Motor neuron (in vitro differentiated cells): ENCODE results near the gene AQP12A. TPM values are rescaled to one million over a fixed set of nuclear protein-coding genes. Genes with fewer than 3 reads are reported as not detected.
"Not testable (repeated sequence)": the region's sequence is repeated elsewhere in the genome, so short reads cannot be mapped to it uniquely, and the experiment has no call there.

Experiments used
- ATAC-seq, 8 experiments: fragments of 200-7000 bp; cut with Tn5 transposase; replicated peaks in 6 of 8; 2 replicates each; pipeline ENCODE4 v1.8.0; 2021; ENCODE audit warnings: mild to moderate bottlenecking in 8 of 8, moderate library complexity in 8 of 8
- H3K27ac ChIP-seq, 2 donors: fragments of 250-450 bp; sonication (Bioruptor Pico); 2 replicates each; pipeline ENCODE4 v1.9.0; 2021; ENCODE audit warnings: antibody characterized with exemption in 2 of 2, mild to moderate bottlenecking in 2 of 2, moderate library complexity in 1 of 2
- H3K4me1 ChIP-seq, 2 donors: fragments of 250-450 bp; sonication (Bioruptor Pico); replicated peaks in 1 of 2; 2 replicates each; pipeline ENCODE4 v1.6.1; 2021; ENCODE audit warnings: antibody characterized with exemption in 2 of 2, mild to moderate bottlenecking in 2 of 2, moderate library complexity in 1 of 2
- H3K4me3 ChIP-seq, 5 donors: fragments of 250-450 bp; sonication (Bioruptor Pico); 2 replicates each; pipeline ENCODE4 v1.9.0; 2021; ENCODE audit warnings: antibody characterized with exemption in 5 of 5, mild to moderate bottlenecking in 5 of 5, moderate library complexity in 4 of 5
- WGBS, 10 experiments: fragments of 450-650 bp; shearing (Covaris generic); methylation state at CpG; one replicate each; pipeline ENCODE4 v1.0.0; 2022; 5-methylcytosine and 5-hydroxymethylcytosine counted together
- in situ Hi-C, 9 experiments: fragments of 400-800 bp; cut with MboI; loops; one replicate each; pipeline ENCODE4 v1.15.0; 2021; ENCODE audit warnings: low sequenced_read_pairs in 9 of 9, low pct_unique_long_range_greater_than_20kb in 2 of 9; ENCODE audit not compliant: unreplicated experiment in 9 of 9
- total RNA-seq, 8 experiments: library from RNA; unstranded; fragments of 300-600 nt; gene quantifications; 2 replicates each; pipeline versions ENCODE4 v1.2.3 to v1.2.4, GENCODE V29; 2022

The AQP12A gene
- total RNA-seq = not detected

- in situ Hi-C loops, H3K4me3 ChIP-seq, ATAC-seq, H3K27ac ChIP-seq, H3K4me1 ChIP-seq: not testable (repeated sequence)
- WGBS, 10 experiments = no CpG with 5 or more reads among the region's 37 CpGs
Observed at GRCh38 chr2:240691631-240692420, at the start of gene AQP12A. Gene AQP12A, plus strand, starts transcription at chr2:240691866. Its CDS starts 48 bp downstream, at chr2:240691914.

- in situ Hi-C loops = no loop called here
- WGBS, 10 experiments = 53 to 92% (median 80%) methylated on average over 1 to 7 of the region's 36 CpGs; no CpG with 5 or more reads in 7 of the 10 experiments
- H3K27ac ChIP-seq = no peak overlapping the region
- H3K4me1 ChIP-seq = no peaks in the 10 kb centered on the region
- no peak for ATAC-seq
- H3K4me3 ChIP-seq = no peak overlapping the region
Observed at GRCh38 chr2:240642061-240642805, 49.4 kb upstream of the AQP12A start.

- in situ Hi-C loops = no loop called here
- no peak overlapping the region for H3K27ac ChIP-seq
- WGBS, 10 experiments = no CpG with 5 or more reads among the region's 11 CpGs
- ATAC-seq = no peak
- H3K4me3 ChIP-seq = no peak overlapping the region
- H3K4me1 ChIP-seq = no peaks in the 10 kb centered on the region
Observed at GRCh38 chr2:240642806-240643092, 48.9 kb upstream of the AQP12A start.

- Histone ChIP-seq H3K27ac (no peak overlapping the region), H3K4me3 (no peak overlapping the region), H3K4me1 (no peaks in the 10 kb centered on the region)
- in situ Hi-C loops = no loop called here
- ATAC-seq = no peak
- WGBS, 10 experiments = 20 to 56% (median 30%) methylated on average over 1 to 6 of the region's 13 CpGs; no CpG with 5 or more reads in 7 of the 10 experiments
Observed at GRCh38 chr2:240643093-240643810, 48.4 kb upstream of the AQP12A start.

- ATAC-seq = no peak
Observed at GRCh38 chr2:240643811-240644150, 47.9 kb upstream of the AQP12A start.

GRCh38 chr2:240644171-240644651 lies 47.5 kb upstream of the AQP12A start:
- WGBS, 10 experiments = 20 to 69% (median 32%) methylated on average over 2 to 7 of the region's 14 CpGs; no CpG with 5 or more reads in 6 of the 10 experiments
- in situ Hi-C loops = no loop called here
- H3K4me1 ChIP-seq = no peaks in the 10 kb centered on the region
- ATAC-seq = no peak
- no peak overlapping the region for H3K27ac ChIP-seq
- H3K4me3 ChIP-seq = no peak overlapping the region

More at GRCh38 chr2:240643811-240644150, 47.9 kb upstream of the AQP12A start:
- Histone ChIP-seq H3K27ac (no peak overlapping the region), H3K4me3 (no peak overlapping the region), H3K4me1 (no peaks in the 10 kb centered on the region)
- 47 to 84% (median 71%) methylated on average over 2 to 7 of the region's 15 CpGs; no CpG with 5 or more reads in 6 of the 10 experiments for WGBS, 10 experiments
- in situ Hi-C loops = no loop called here

GRCh38 chr2:240644859-240645301 lies 46.8 kb upstream of the AQP12A start:
- WGBS, 10 experiments = 100% methylated on average over 1 of the region's 8 CpGs; no CpG with 5 or more reads in 9 of the 10 experiments
- no peak for ATAC-seq
- Histone ChIP-seq H3K4me3 (no peak overlapping the region), H3K27ac (no peak overlapping the region), H3K4me1 (no peaks in the 10 kb centered on the region)
- in situ Hi-C loops = no loop called here

- ATAC-seq = no peak
- 86 to 100% (median 100%) methylated on average over 1 of the region's 10 CpGs; no CpG with 5 or more reads in 7 of the 10 experiments for WGBS, 10 experiments
- in situ Hi-C loops = no loop called here
- Histone ChIP-seq H3K27ac (no peak overlapping the region), H3K4me1 (no peaks in the 10 kb centered on the region), H3K4me3 (no peak overlapping the region)
Observed at GRCh38 chr2:240645346-240645745, 46.3 kb upstream of the AQP12A start.

- Histone ChIP-seq H3K4me1 (no peaks in the 10 kb centered on the region), H3K27ac (no peak overlapping the region), H3K4me3 (no peak overlapping the region)
- WGBS, 10 experiments = 0 to 100% (median 75%) methylated on average over 1 to 7 of the region's 10 CpGs; no CpG with 5 or more reads in 4 of the 10 experiments
- no peak for ATAC-seq
- in situ Hi-C loops = no loop called here
Observed at GRCh38 chr2:240645801-240646175, 45.9 kb upstream of the AQP12A start.

- H3K4me3 ChIP-seq = no peak overlapping the region
- no peak for ATAC-seq
- H3K4me1 ChIP-seq = no peaks in the 10 kb centered on the region
- in situ Hi-C loops = no loop called here
- no peak overlapping the region for H3K27ac ChIP-seq
- WGBS, 10 experiments = 56 to 100% (median 82%) methylated on average over 1 to 20 of the region's 36 CpGs; no CpG with 5 or more reads in 1 of the 10 experiments
Observed at GRCh38 chr2:240646176-240646899, 45.3 kb upstream of the AQP12A start.

GRCh38 chr2:240646900-240647502 lies 44.7 kb upstream of the AQP12A start:
- in situ Hi-C loops = no loop called here
- WGBS, 10 experiments = 67 to 90% (median 83%) methylated on average over 2 to 4 of the region's 30 CpGs; no CpG with 5 or more reads in 5 of the 10 experiments
- no peak overlapping the region for H3K27ac ChIP-seq
- no peaks in the 10 kb centered on the region for H3K4me1 ChIP-seq
- no peak for ATAC-seq
- H3K4me3 ChIP-seq = no peak overlapping the region

GRCh38 chr2:240647503-240648154 lies 44.0 kb upstream of the AQP12A start:
- Histone ChIP-seq H3K27ac (no peak overlapping the region), H3K4me1 (no peaks in the 10 kb centered on the region), H3K4me3 (no peak overlapping the region)
- 40 to 80% (median 74%) methylated on average over 3 to 12 of the region's 22 CpGs; no CpG with 5 or more reads in 7 of the 10 experiments for WGBS, 10 experiments
- ATAC-seq = no peak
- in situ Hi-C loops = no loop called here
